Hepatocyte (in vitro differentiated cells): ENCODE measurements around the gene CENPA.

ENCODE experiments used
- EZH2 ChIP-seq: fragments of 200-600 bp; sonication (generic); IDR thresholded peaks from 2 replicates; pipeline ENCODE4 v1.6.1; 2016; ENCODE audit warnings: antibody characterized with exemption, mild to moderate bottlenecking, borderline replicate concordance
- EZH2phosphoT487 ChIP-seq: fragments of 200-600 bp; sonication (generic); IDR thresholded peaks from one replicate; pipeline ENCODE4 v1.6.1; 2018; ENCODE audit warnings: antibody characterized with exemption, mild to moderate bottlenecking, low read depth, moderate library complexity; ENCODE audit not compliant: unreplicated experiment, severe bottlenecking
- TF ChIP-seq, protein P1 (sequence below): fragments of 200-600 bp; sonication (generic); IDR thresholded peaks from 2 replicates; pipeline ENCODE4 v1.5.1; 2016; ENCODE audit warnings: antibody characterized with exemption, mild to moderate bottlenecking; ENCODE audit not compliant: poor library complexity

DNA sequence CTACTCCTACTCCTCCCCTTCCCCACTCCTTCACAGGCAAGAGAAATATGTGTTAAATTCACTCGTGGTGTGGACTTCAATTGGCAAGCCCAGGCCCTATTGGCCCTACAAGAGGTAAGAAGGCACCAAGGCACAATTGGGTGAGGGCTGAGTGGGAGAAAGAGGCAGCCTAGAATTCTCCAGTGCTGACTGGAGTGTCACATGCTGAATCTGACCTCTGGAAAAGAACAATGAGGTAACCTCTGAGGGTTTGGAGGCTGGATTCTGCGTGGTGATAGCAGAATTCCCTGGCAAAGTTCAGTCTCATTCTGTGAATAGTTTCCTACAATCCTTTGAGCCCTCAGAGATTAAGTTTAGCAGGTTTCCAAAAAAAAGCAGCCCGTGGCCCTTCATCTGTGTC is 6.9 kb downstream of the CENPA start:
- TF ChIP-seq EZH2 = no peak
- TF ChIP-seq, protein P1, sequence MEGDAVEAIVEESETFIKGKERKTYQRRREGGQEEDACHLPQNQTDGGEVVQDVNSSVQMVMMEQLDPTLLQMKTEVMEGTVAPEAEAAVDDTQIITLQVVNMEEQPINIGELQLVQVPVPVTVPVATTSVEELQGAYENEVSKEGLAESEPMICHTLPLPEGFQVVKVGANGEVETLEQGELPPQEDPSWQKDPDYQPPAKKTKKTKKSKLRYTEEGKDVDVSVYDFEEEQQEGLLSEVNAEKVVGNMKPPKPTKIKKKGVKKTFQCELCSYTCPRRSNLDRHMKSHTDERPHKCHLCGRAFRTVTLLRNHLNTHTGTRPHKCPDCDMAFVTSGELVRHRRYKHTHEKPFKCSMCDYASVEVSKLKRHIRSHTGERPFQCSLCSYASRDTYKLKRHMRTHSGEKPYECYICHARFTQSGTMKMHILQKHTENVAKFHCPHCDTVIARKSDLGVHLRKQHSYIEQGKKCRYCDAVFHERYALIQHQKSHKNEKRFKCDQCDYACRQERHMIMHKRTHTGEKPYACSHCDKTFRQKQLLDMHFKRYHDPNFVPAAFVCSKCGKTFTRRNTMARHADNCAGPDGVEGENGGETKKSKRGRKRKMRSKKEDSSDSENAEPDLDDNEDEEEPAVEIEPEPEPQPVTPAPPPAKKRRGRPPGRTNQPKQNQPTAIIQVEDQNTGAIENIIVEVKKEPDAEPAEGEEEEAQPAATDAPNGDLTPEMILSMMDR = no peak
- no peak for TF ChIP-seq EZH2phosphoT487
